Caco-2 (cell line): ENCODE data around the gene SLC16A10. TPM values are rescaled to one million over a fixed set of nuclear protein-coding genes. Genes with fewer than 3 reads are reported as not detected.

Experiments used
- BruUV-seq: library from RNA; stranded (reverse); fragments of 400-500 nt; replicated peaks from 2 replicates; lab custom pipeline; 2021; lab: Mats Ljungman, UMichigan
- CTCF ChIA-PET: fragments of 300-600 bp; sonication (Branson Sonifier 250); formaldehyde crosslinking; loops from one replicate; lab custom pipeline; 2022; ENCODE audit warnings: antibody characterized with exemption; lab: Charles Lee
- POLR2A ChIA-PET: fragments of 300-600 bp; sonication (Branson Sonifier 250); formaldehyde crosslinking; loops from one replicate; lab custom pipeline; 2022; ENCODE audit warnings: antibody characterized with exemption; lab: Charles Lee
- DNase-seq, 2 experiments: peaks; one replicate each; pipeline versions ENCODE4 v3.0.0 to v3.0.0-alpha.2; 2020 to 2022
- H3K27me3 ChIP-seq: replicated peaks from 2 replicates; pipeline ENCODE4 v1.6.0; 2011; ENCODE audit warnings: low read length; ENCODE audit not compliant: control insufficient read depth, insufficient read depth
- H3K36me3 ChIP-seq: 2 replicates; pipeline ENCODE4 v1.5.1; 2011; ENCODE audit warnings: low read length; ENCODE audit not compliant: control insufficient read depth, insufficient read depth
- H3K4me1 ChIP-seq: fragments of 250-450 bp; sonication (Bioruptor Pico); 2 replicates; pipeline ENCODE4 v1.5.1; 2020; ENCODE audit warnings: mild to moderate bottlenecking
- H3K4me3 ChIP-seq: 2 replicates; pipeline ENCODE4 v1.5.1; 2011; ENCODE audit warnings: low read depth, mild to moderate bottlenecking, control low read depth, low read length
- H3K9me3 ChIP-seq: fragments of 250-450 bp; sonication (Bioruptor Pico); 2 replicates; pipeline ENCODE4 v1.5.1; 2020; ENCODE audit warnings: mild to moderate bottlenecking, moderate library complexity
- H3K27ac Mint-ChIP-seq: one replicate; pipeline ENCODE4 v1.8.0; 2022; ENCODE audit warnings: mixed read lengths; ENCODE audit not compliant: unreplicated experiment
- H3K27me3 Mint-ChIP-seq: one replicate; pipeline ENCODE4 v1.8.0; 2022; ENCODE audit warnings: mixed read lengths; ENCODE audit not compliant: insufficient read depth, unreplicated experiment
- H3K36me3 Mint-ChIP-seq: one replicate; pipeline ENCODE4 v1.8.0; 2022; ENCODE audit warnings: mild to moderate bottlenecking, mixed read lengths; ENCODE audit not compliant: insufficient read depth, unreplicated experiment
- H3K4me1 Mint-ChIP-seq: one replicate; pipeline ENCODE4 v1.8.0; 2022; ENCODE audit warnings: low read depth, mixed read lengths; ENCODE audit not compliant: unreplicated experiment
- H3K4me3 Mint-ChIP-seq: one replicate; pipeline ENCODE4 v1.8.0; 2022; ENCODE audit warnings: mild to moderate bottlenecking, moderate library complexity, mixed read lengths; ENCODE audit not compliant: unreplicated experiment
- H3K9me3 Mint-ChIP-seq: one replicate; pipeline ENCODE4 v1.8.0; 2022; ENCODE audit warnings: mixed read lengths; ENCODE audit not compliant: unreplicated experiment
- intact Hi-C: fragments of 100-400 bp; cut with micrococcal nuclease; formaldehyde crosslinking; loops from one replicate; pipeline ENCODE4 v1.10.0; 2022; ENCODE audit not compliant: unreplicated experiment
- total RNA-seq: library from RNA; stranded (reverse); gene quantifications from 2 replicates; pipeline ENCODE4 v1.2.3, GENCODE V29; 2022
- TF ChIP-seq, protein P1 (sequence below), 2 experiments: fragments of 200-600 bp in 1 of 2; IDR thresholded peaks; 1 replicate in 1 of 2; 2 replicates in 1 of 2; pipeline versions ENCODE4 v1.5.1 to v1.8.0; 2011 to 2022; ENCODE audit warnings: antibody characterized with exemption in 1 of 2, control low read depth in 1 of 2, inconsistent platforms in 1 of 2, low read depth in 1 of 2, low read length in 1 of 2, mild to moderate bottlenecking in 1 of 2, moderate library complexity in 1 of 2; ENCODE audit not compliant: insufficient read depth in 1 of 2, severe bottlenecking in 1 of 2, unreplicated experiment in 1 of 2

SLC16A10 gene
- total RNA-seq, 1 experiment from 2014 or later, result 14.2 TPM

DNA sequence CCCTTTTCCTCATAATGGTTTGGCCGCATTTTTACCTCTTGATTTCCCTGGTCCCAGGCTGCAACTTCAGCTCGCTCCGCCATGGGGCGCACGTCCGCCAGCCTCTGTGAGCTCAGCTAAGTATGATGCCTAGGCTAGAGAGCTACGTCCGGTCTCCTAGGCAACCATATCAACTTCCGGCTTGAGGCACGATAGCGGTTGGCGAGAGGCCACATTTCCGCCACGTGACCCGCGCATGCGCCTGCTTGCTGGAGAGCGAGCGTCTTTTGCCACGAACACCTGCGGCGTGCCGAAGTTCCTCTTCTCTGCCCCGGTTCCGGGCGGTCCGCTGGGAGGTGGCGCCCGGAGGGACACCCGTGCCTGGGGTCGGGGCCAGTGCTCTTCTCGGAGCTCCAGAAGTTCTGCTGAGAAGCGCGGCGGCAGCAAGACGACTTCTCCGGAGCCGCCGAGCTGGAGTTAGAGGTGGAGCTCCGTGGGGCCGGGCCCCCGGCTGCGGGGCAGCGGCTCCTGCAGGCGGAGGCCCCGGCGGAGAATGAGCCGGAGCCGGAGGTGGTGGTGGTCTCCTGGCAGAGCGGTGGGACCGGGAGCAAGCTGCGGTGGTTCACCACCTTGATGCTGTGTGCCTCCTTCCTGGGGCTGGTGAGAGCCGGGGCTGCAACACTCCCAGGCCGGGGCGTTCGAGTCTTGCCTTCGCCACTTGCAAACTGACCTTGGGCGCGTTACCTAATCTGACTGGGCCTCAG, 172.0 kb downstream of the SLC16A10 start:
- TF ChIP-seq, protein P1, sequence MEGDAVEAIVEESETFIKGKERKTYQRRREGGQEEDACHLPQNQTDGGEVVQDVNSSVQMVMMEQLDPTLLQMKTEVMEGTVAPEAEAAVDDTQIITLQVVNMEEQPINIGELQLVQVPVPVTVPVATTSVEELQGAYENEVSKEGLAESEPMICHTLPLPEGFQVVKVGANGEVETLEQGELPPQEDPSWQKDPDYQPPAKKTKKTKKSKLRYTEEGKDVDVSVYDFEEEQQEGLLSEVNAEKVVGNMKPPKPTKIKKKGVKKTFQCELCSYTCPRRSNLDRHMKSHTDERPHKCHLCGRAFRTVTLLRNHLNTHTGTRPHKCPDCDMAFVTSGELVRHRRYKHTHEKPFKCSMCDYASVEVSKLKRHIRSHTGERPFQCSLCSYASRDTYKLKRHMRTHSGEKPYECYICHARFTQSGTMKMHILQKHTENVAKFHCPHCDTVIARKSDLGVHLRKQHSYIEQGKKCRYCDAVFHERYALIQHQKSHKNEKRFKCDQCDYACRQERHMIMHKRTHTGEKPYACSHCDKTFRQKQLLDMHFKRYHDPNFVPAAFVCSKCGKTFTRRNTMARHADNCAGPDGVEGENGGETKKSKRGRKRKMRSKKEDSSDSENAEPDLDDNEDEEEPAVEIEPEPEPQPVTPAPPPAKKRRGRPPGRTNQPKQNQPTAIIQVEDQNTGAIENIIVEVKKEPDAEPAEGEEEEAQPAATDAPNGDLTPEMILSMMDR (IDR thresholded peaks at IDR 0.05; ENCODE audit: insufficient read depth in 1 of 2, low read depth in 1 of 2, low read length in 1 of 2, severe bottlenecking in 1 of 2, unreplicated experiment in 1 of 2), result peak; percentile 82 to 92
- peaks cover 28% of the 10 kb centered on the region for H3K36me3 Mint-ChIP-seq
- Histone ChIP-seq H3K27me3 (no peaks in the 10 kb centered on the region), H3K4me1 (peaks cover 13% of the 10 kb centered on the region), H3K36me3 (no peaks in the 10 kb centered on the region; the same call in 1 of the 2 replicates), H3K9me3 (no peaks in the 10 kb centered on the region), H3K4me3 (peak overlapping the region; percentile 60)
- peaks cover 14% of the 10 kb centered on the region for H3K4me1 Mint-ChIP-seq
- ChIA-PET CTCF (interaction anchor here (0.6 to 1.4 kb wide), 19 partner anchors 18 to 784 kb away, joined by 3 to 15 read pairs (median 4); partner anchors contain the start of genes GTF3C6 and REV3L), POLR2A (interaction anchor here (0.6 to 1.5 kb wide), 6 partner anchors 18 to 346 kb away, joined by 3 to 17 read pairs (median 5); partner anchors contain the start of genes REV3L and TRAF3IP2)
- H3K9me3 Mint-ChIP-seq, result no peaks in the 10 kb centered on the region
- peak overlapping the region; percentile 76 for H3K27ac Mint-ChIP-seq
- H3K4me3 Mint-ChIP-seq, result peak overlapping the region; percentile 77
- TSS peak; percentile 57 for BruUV-seq
- no peaks in the 10 kb centered on the region for H3K27me3 Mint-ChIP-seq
- DNase-seq, result peak; percentile 98 to 99
- intact Hi-C loops, result loop anchor here (1.0 to 5.0 kb wide), 10 partner anchors 17 to 784 kb away; partner anchors contain the start of gene REV3L

DNA sequence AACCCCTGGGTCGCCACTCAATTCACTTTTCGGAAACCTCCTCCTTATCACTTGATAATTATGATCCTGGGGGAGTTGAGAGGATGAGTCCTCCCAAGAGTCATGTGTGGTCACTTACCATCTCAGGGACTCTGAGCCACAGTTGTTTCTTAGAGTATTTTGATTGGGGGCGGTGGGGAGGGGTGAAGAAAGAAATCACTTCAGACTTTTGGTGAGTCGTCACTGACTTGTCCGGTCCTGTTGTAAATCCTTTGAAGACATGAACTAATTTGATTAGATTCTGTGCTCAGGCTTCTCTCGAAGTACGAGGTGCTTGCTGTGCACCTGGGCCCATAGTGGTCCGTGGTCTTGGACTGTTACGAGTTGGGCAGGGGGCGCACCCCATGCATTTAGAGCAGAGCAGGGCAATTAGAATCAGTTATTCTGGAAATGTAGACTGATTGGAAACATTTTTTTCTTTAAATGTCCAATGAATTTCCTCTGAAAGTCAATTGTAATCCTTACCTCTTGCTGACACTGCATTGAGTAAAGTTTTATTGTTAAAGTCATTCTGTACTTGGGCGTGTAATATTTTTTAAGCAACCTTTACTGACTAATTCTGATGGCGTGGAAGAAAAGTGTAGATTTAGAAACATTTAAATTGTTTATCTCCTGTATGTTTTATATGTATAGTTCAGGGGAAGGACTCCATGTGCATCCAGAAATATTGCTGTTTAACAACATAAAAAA, 173.4 kb downstream of the SLC16A10 start:
- H3K27me3 Mint-ChIP-seq, result no peaks in the 10 kb centered on the region
- Histone ChIP-seq H3K27me3 (no peaks in the 10 kb centered on the region), H3K4me3 (peak overlapping the region; percentile 12; the same call in 1 of the 2 replicates), H3K9me3 (no peaks in the 10 kb centered on the region), H3K36me3 (no peaks in the 10 kb centered on the region; the same call in 1 of the 2 replicates), H3K4me1 (peaks cover 11% of the 10 kb centered on the region)
- H3K4me3 Mint-ChIP-seq, result peak overlapping the region; percentile 77
- H3K9me3 Mint-ChIP-seq, result no peaks in the 10 kb centered on the region
- H3K36me3 Mint-ChIP-seq, result peaks cover 29% of the 10 kb centered on the region
- CTCF ChIA-PET, result no interaction called here
- POLR2A ChIA-PET, result no interaction called here
- TF ChIP-seq, protein P1 (IDR thresholded peaks at IDR 0.05; ENCODE audit: insufficient read depth in 1 of 2, low read depth in 1 of 2, low read length in 1 of 2, severe bottlenecking in 1 of 2, unreplicated experiment in 1 of 2), result no peak
- BruUV-seq, result no TSS peak
- intact Hi-C loops, result no loop called here
- no peak for DNase-seq
- H3K27ac Mint-ChIP-seq, result peak overlapping the region; percentile 76
- peaks cover 14% of the 10 kb centered on the region for H3K4me1 Mint-ChIP-seq

DNA sequence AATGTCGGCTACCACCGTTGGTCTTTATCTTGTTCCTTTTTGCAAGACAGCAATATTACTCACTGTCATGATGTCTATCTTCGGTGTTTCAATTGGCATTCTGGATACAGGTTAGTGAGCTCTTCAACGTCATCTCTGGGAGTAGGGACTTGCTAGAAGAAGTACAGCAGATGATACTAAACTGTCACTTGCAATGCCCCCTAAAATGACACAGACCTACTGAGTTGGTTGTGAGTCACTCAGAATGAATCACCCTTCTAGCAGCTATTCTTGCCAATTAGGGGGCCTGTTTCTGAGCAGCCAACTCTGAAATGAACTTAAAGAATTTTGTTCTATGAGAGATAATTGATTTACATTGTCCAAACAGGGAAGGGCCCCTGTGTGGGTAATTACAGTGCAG, 176.5 kb downstream of the SLC16A10 start:
- BruUV-seq, result no TSS peak
- no peaks in the 10 kb centered on the region for H3K27me3 ChIP-seq
- H3K4me3 Mint-ChIP-seq, result no peak overlapping the region
- peaks cover 5% of the 10 kb centered on the region for H3K4me1 Mint-ChIP-seq
- POLR2A ChIA-PET, result no interaction called here
- H3K36me3 ChIP-seq, result no peaks in the 10 kb centered on the region; the same call in 1 of the 2 replicates
- no peaks in the 10 kb centered on the region for H3K9me3 Mint-ChIP-seq
- H3K4me1 ChIP-seq, result no peaks in the 10 kb centered on the region
- CTCF ChIA-PET, result no interaction called here
- no peaks in the 10 kb centered on the region for H3K27me3 Mint-ChIP-seq
- intact Hi-C loops, result no loop called here
- peaks cover 55% of the 10 kb centered on the region for H3K36me3 Mint-ChIP-seq
- no peak overlapping the region for H3K4me3 ChIP-seq
- DNase-seq, result no peak
- TF ChIP-seq, protein P1 (IDR thresholded peaks at IDR 0.05; ENCODE audit: insufficient read depth in 1 of 2, low read depth in 1 of 2, low read length in 1 of 2, severe bottlenecking in 1 of 2, unreplicated experiment in 1 of 2), result no peak
- no peak overlapping the region for H3K27ac Mint-ChIP-seq
- H3K9me3 ChIP-seq, result no peaks in the 10 kb centered on the region
